AG10803 (cell line): ENCODE results near the gene FKBP10.

Source experiments
- DNase-seq: peaks from one replicate; pipeline ENCODE4 v3.0.0; 2010; ENCODE audit warnings: low read depth
- H3K4me3 ChIP-seq: 2 replicates; pipeline ENCODE4 v1.5.1; 2011; ENCODE audit warnings: mild to moderate bottlenecking, low read length, control low read depth
- CTCF ChIP-seq: conservative IDR thresholded peaks from 2 replicates; pipeline ENCODE4 v1.5.1; 2011; ENCODE audit warnings: mild to moderate bottlenecking, low read length, control low read depth, inconsistent platforms

FKBP10 gene

GRCh38 chr17:41793784-41794539 is 18.8 kb upstream of the FKBP10 start:
- no peak for TF ChIP-seq CTCF
- DNase-seq, result no peak
- no peak overlapping the region for H3K4me3 ChIP-seq

- DNase-seq, result no peak
- TF ChIP-seq CTCF, result no peak
- no peak overlapping the region for H3K4me3 ChIP-seq
Measured at GRCh38 chr17:41794540-41794975, 18.2 kb upstream of the FKBP10 start.

GRCh38 chr17:41796121-41796895 is 16.5 kb upstream of the FKBP10 start:
- H3K4me3 ChIP-seq, result no peak overlapping the region
- TF ChIP-seq CTCF, result no peak
- DNase-seq, result no peak

- no peak overlapping the region for H3K4me3 ChIP-seq
- DNase-seq, result no peak
- no peak for TF ChIP-seq CTCF
Measured at GRCh38 chr17:41797377-41797776, 15.4 kb upstream of the FKBP10 start.

GRCh38 chr17:41799366-41799765 is 13.4 kb upstream of the FKBP10 start:
- no peak for DNase-seq
- no peak overlapping the region for H3K4me3 ChIP-seq
- no peak for TF ChIP-seq CTCF

- no peak for TF ChIP-seq CTCF
- H3K4me3 ChIP-seq, result no peak overlapping the region
- DNase-seq, result peak; percentile 65
Measured at GRCh38 chr17:41800601-41801373, 12.0 kb upstream of the FKBP10 start.
